OCI-LY3 (cell line): Measurements from ENCODE around the gene C1orf122.

Experiments
- H2AFZ ChIP-seq: fragments of 200-600, 300-600 bp; shearing (Covaris generic); 2 replicates; pipeline ENCODE4 v1.6.0; 2014; ENCODE audit warnings: antibody characterized with exemption, low read depth, low read length
- H3K27ac ChIP-seq: fragments of 200-600, 300-600 bp; sonication (generic); 2 replicates; pipeline ENCODE4 v1.5.1; 2014; ENCODE audit warnings: mild to moderate bottlenecking, low read length, moderate library complexity, mixed read lengths
- H3K27me3 ChIP-seq: fragments of 200-600, 300-600 bp; sonication (generic); 2 replicates; pipeline ENCODE4 v1.6.1; 2014; ENCODE audit warnings: low read depth, low read length, mixed read lengths
- H3K36me3 ChIP-seq: fragments of 200-600, 300-600 bp; sonication (generic); replicated peaks from 2 replicates; pipeline ENCODE3; 2014; ENCODE audit warnings: low read depth, low read length, mixed read lengths
- H3K4me1 ChIP-seq: fragments of 300-600, 200-600 bp; sonication (generic); 2 replicates; pipeline ENCODE4 v1.6.1; 2014; ENCODE audit warnings: low read length, mixed read lengths
- H3K4me2 ChIP-seq: fragments of 200-600, 300-600 bp; sonication (generic); 2 replicates; pipeline ENCODE4 v1.6.1; 2014; ENCODE audit warnings: low read length, mixed read lengths
- H3K4me3 ChIP-seq: fragments of 300-600, 200-600 bp; sonication (generic); 2 replicates; pipeline ENCODE4 v1.5.1; 2014; ENCODE audit warnings: antibody characterized with exemption, mild to moderate bottlenecking, low read length, moderate library complexity
- H3K79me2 ChIP-seq: fragments of 300-600, 200-600 bp; shearing (Covaris generic); 2 replicates; pipeline ENCODE4 v1.6.1; 2014; ENCODE audit warnings: mild to moderate bottlenecking, low read length, mixed read lengths
- H3K9ac ChIP-seq: fragments of 300-600, 200-600 bp; shearing (Covaris generic); 2 replicates; pipeline ENCODE4 v1.6.0; 2014; ENCODE audit warnings: mild to moderate bottlenecking, low read length, moderate library complexity
- H3K9me3 ChIP-seq: fragments of 200-600, 300-600 bp; shearing (Covaris generic); 2 replicates; pipeline ENCODE4 v1.6.1; 2014; ENCODE audit warnings: low read length, mixed read lengths; ENCODE audit not compliant: insufficient read depth
- H4K20me1 ChIP-seq: fragments of 200-600, 300-600 bp; sonication (generic); 2 replicates; pipeline ENCODE4 v1.6.1; 2016; ENCODE audit warnings: low read length, mixed read lengths; ENCODE audit not compliant: insufficient read depth
- EZH2phosphoT487 ChIP-seq: fragments of 200-600 bp; shearing (Covaris generic); IDR thresholded peaks from 2 replicates; pipeline ENCODE4 v1.6.1; 2018; ENCODE audit warnings: antibody characterized with exemption, mixed run types, low read depth
- TF ChIP-seq, protein P1 (sequence below): fragments of 200-600, 300-600 bp; sonication (generic); IDR thresholded peaks from 2 replicates; pipeline ENCODE4 v1.5.1; 2014; ENCODE audit warnings: antibody characterized with exemption, low read length, low read depth

The C1orf122 gene

DNA sequence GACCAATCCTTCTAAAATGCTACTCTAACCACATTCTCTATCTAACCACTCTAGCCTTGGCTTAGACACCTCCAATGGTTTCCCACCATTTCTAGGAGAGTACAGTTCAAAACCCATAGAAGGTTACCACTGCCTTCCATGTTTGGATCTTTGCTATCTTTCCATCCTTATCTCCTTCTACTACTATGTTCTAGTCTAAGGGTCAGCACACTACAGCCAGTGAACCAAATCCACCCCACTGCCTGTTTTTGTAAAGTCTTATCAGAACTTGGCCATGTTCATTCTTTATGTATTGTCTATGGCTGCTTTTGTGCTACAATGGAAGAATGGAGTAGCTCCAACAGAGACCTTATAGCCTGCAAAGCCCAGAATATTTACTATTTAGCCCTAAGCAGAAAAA lies 45.6 kb downstream of the C1orf122 start:
- Histone ChIP-seq H2AFZ (no peak overlapping the region), H3K9ac (no peak overlapping the region), H4K20me1 (no peaks in the 10 kb centered on the region), H3K27ac (no peak overlapping the region), H3K4me3 (no peak overlapping the region), H3K4me2 (no peak overlapping the region), H3K4me1 (peaks cover 9% of the 10 kb centered on the region), H3K9me3 (no peaks in the 10 kb centered on the region), H3K27me3 (no peaks in the 10 kb centered on the region), H3K79me2 (peaks cover 55% of the 10 kb centered on the region), H3K36me3 (peaks cover 3% of the 10 kb centered on the region)
- TF ChIP-seq EZH2phosphoT487: no peak
- TF ChIP-seq, protein P1, sequence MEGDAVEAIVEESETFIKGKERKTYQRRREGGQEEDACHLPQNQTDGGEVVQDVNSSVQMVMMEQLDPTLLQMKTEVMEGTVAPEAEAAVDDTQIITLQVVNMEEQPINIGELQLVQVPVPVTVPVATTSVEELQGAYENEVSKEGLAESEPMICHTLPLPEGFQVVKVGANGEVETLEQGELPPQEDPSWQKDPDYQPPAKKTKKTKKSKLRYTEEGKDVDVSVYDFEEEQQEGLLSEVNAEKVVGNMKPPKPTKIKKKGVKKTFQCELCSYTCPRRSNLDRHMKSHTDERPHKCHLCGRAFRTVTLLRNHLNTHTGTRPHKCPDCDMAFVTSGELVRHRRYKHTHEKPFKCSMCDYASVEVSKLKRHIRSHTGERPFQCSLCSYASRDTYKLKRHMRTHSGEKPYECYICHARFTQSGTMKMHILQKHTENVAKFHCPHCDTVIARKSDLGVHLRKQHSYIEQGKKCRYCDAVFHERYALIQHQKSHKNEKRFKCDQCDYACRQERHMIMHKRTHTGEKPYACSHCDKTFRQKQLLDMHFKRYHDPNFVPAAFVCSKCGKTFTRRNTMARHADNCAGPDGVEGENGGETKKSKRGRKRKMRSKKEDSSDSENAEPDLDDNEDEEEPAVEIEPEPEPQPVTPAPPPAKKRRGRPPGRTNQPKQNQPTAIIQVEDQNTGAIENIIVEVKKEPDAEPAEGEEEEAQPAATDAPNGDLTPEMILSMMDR: no peak

DNA sequence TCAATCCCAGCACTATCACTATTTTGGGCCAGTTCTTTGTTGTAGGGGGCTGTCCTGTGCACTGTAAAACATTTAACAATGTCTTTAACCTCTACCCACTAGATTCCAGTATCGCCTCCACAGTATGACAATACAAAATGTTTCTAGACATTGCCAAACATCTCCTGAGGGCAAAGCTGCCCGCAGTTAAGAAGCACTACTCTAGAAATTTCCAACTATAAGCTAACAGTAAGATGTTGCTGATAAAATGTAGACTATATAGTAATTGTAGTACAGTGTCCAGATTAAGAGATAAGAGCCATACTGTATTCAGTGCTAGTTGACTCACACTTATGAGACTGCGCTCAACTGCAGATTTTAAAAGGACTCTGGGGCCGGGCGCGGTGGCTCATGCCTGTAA lies 46.8 kb downstream of the C1orf122 start:
- no peak overlapping the region for H3K4me3 ChIP-seq
- H3K4me2 ChIP-seq: no peak overlapping the region
- H2AFZ ChIP-seq: no peak overlapping the region
- H4K20me1 ChIP-seq: no peaks in the 10 kb centered on the region
- H3K9me3 ChIP-seq: no peaks in the 10 kb centered on the region
- H3K27ac ChIP-seq: no peak overlapping the region
- TF ChIP-seq EZH2phosphoT487: no peak
- peaks cover 3% of the 10 kb centered on the region for H3K36me3 ChIP-seq
- H3K79me2 ChIP-seq: peaks cover 56% of the 10 kb centered on the region
- peaks cover 11% of the 10 kb centered on the region for H3K4me1 ChIP-seq
- H3K27me3 ChIP-seq: no peaks in the 10 kb centered on the region
- no peak overlapping the region for H3K9ac ChIP-seq
